K562 (cell line): ENCODE data around the gene NDUFV2. TPM values are rescaled to one million over a fixed set of nuclear protein-coding genes. Genes with fewer than 3 reads are reported as not detected.

ENCODE experiments used
- BRF1 ChIP-seq: IDR thresholded peaks from 3 replicates; pipeline ENCODE4 v1.6.1; 2011; ENCODE audit warnings: borderline replicate concordance, mild to moderate bottlenecking; ENCODE audit not compliant: insufficient read length; ENCODE audit errors: extremely low read depth
- CCAR2 ChIP-seq: fragments of 200-400 bp; formaldehyde crosslinking; IDR thresholded peaks from 2 replicates; pipeline ENCODE4 v1.6.1; 2017; ENCODE audit warnings: mild to moderate bottlenecking, low read depth, low read length
- EP300 ChIP-seq: IDR thresholded peaks from 2 replicates; pipeline ENCODE4 v1.6.1; 2012; ENCODE audit warnings: low read length, improper control_type of control experiment
- ERF ChIP-seq: fragments of 450-650 bp; formaldehyde crosslinking; IDR thresholded peaks from 2 replicates; pipeline ENCODE4 v1.4.0; 2020; ENCODE audit warnings: mild to moderate bottlenecking, mixed read lengths
- HNRNPK ChIP-seq: fragments of 200-400 bp; formaldehyde crosslinking; IDR thresholded peaks from one replicate; pipeline ENCODE4 v1.6.1; 2018; ENCODE audit warnings: mild to moderate bottlenecking, low read depth, low read length; ENCODE audit not compliant: poor library complexity, severe bottlenecking
- JUND ChIP-seq, 2 experiments: IDR thresholded peaks; 2 replicates in 1 of 2; 3 replicates in 1 of 2; pipeline ENCODE4 v1.6.1; 2011; ENCODE audit warnings: borderline replicate concordance in 2 of 2, low read depth in 2 of 2, low read length in 2 of 2, improper control_type of control experiment in 1 of 2, missing biosample characterization in 1 of 2, missing genetic modification characterization in 1 of 2, missing genetic modification reagents in 1 of 2
- KDM4B ChIP-seq, 2 experiments: fragments of 450-650 bp in 1 of 2; sonication (generic) in 1 of 2; IDR thresholded peaks; 2 replicates each; pipeline ENCODE4 v1.6.1; 2016 to 2017; ENCODE audit warnings: borderline replicate concordance in 2 of 2, antibody characterized with exemption in 1 of 2, low read depth in 1 of 2, mild to moderate bottlenecking in 1 of 2
- MBD2 ChIP-seq: sonication (generic); IDR thresholded peaks from 2 replicates; pipeline ENCODE4 v1.6.1; 2016; ENCODE audit warnings: low read depth, borderline replicate concordance
- MXI1 ChIP-seq: IDR thresholded peaks from 2 replicates; pipeline ENCODE4 v1.6.1; 2011; ENCODE audit warnings: low read depth, mild to moderate bottlenecking, improper control_type of control experiment, low read length
- PYGO2 ChIP-seq: fragments of 450-650 bp; IDR thresholded peaks from 2 replicates; pipeline ENCODE4 v1.6.1; 2016; ENCODE audit warnings: mild to moderate bottlenecking, missing genetic modification characterization, moderate library complexity, missing compliant biosample characterization
- RBM14 ChIP-seq: fragments of 200-400 bp; formaldehyde crosslinking; IDR thresholded peaks from 2 replicates; pipeline ENCODE4 v1.6.1; 2018; ENCODE audit warnings: low read depth, mild to moderate bottlenecking, low read length, moderate library complexity, borderline replicate concordance; ENCODE audit not compliant: insufficient read depth
- TFAP4 ChIP-seq: sonication (generic); formaldehyde crosslinking; IDR thresholded peaks from 2 replicates; pipeline ENCODE4 v1.8.0; 2022; ENCODE audit warnings: missing genetic modification reagents, mild to moderate bottlenecking, moderate library complexity, borderline replicate concordance
- ZBTB9 ChIP-seq: fragments of 450-650 bp; formaldehyde crosslinking; IDR thresholded peaks from 2 replicates; pipeline ENCODE4 v1.4.0; 2020; ENCODE audit warnings: mild to moderate bottlenecking, moderate library complexity
- ZNF146 ChIP-seq: IDR thresholded peaks from one replicate; pipeline ENCODE4 v1.6.1; 2018; ENCODE audit warnings: missing compliant biosample characterization; ENCODE audit not compliant: unreplicated experiment
- ZNF280B ChIP-seq: fragments of 250-450 bp; sonication (Bioruptor Pico); IDR thresholded peaks from 2 replicates; pipeline ENCODE4 v1.5.1; 2021; ENCODE audit warnings: mild to moderate bottlenecking
- ZNF311 ChIP-seq: fragments of 250-450 bp; sonication (Bioruptor Pico); IDR thresholded peaks from 2 replicates; pipeline ENCODE4 v1.4.0; 2020; ENCODE audit warnings: mild to moderate bottlenecking, moderate library complexity
- ZNF316 ChIP-seq: fragments of 450-650 bp; IDR thresholded peaks from 2 replicates; pipeline ENCODE4 v1.6.1; 2016
- ZNF75A ChIP-seq: fragments of 450-650 bp; formaldehyde crosslinking; IDR thresholded peaks from 2 replicates; pipeline ENCODE4 v1.4.0; 2020; ENCODE audit warnings: mild to moderate bottlenecking
- ZNF785 ChIP-seq: fragments of 250-450 bp; sonication (Bioruptor Pico); IDR thresholded peaks from 2 replicates; pipeline ENCODE4 v1.4.0; 2020; ENCODE audit warnings: mild to moderate bottlenecking
- ZZZ3 ChIP-seq: fragments of 450-650 bp; IDR thresholded peaks from 2 replicates; pipeline ENCODE4 v1.6.1; 2016; ENCODE audit warnings: antibody characterized with exemption, mild to moderate bottlenecking, moderate library complexity
- polyA plus RNA-seq, 8 experiments: library from polyadenylated mRNA; depleted of rRNA in 4 of 8; stranded (reverse) in 5 of 8; unstranded in 3 of 8; fragments of >200 nt; fragmentation: Nextera tagmentation in 2 of 8; fragmentation: Illumina TruSeq in 1 of 8; extraction: Ambion mirVana in 2 of 8; extraction: Trizol in 1 of 8; gene quantifications; 2 replicates each; pipeline versions ENCODE4 v1.2.1 to v1.2.3, GENCODE V29; 2011 to 2014; ENCODE audit warnings: inconsistent platforms in 1 of 8, missing spikeins in 1 of 8
- total RNA-seq, 7 experiments: library from RNA; depleted of rRNA in 6 of 7; stranded (reverse); fragments of >200 nt in 6 of 7; fragmentation: Illumina TruSeq in 2 of 7; extraction: Trizol in 2 of 7; gene quantifications; 2 replicates each; pipeline versions ENCODE4 v1.2.1 to v1.2.3, GENCODE V29; 2011 to 2021; ENCODE audit warnings: low replicate concordance in 1 of 7

Gene NDUFV2
- total and polyA plus RNA-seq, 9 of the 15 experiments (the other 6 are each of a cell fraction or from before 2014, with no cell fraction given) = 213 to 550 (median 384) TPM

- no peak for TF ChIP-seq ZNF75A (CRISPR knock-in tag)
- 0 out of 2 replicates have a peak, but pooled peaks have one; percentile 31 for TF ChIP-seq MXI1
- no peak for TF ChIP-seq ZNF311
- no peak for TF ChIP-seq ZNF316
- peak; percentile 84 for TF ChIP-seq TFAP4 (CRISPR knock-in tag)
- TF ChIP-seq MBD2 = 0 out of 2 replicates have a peak, but pooled peaks have one; percentile 35
- TF ChIP-seq ZZZ3 = peak; percentile 67; the same call in 1 of the 2 replicates
- TF ChIP-seq BRF1 = no peak
- TF ChIP-seq ZBTB9 (CRISPR knock-in tag) = 0 out of 2 replicates have a peak, but pooled peaks have one; percentile 47
- peak; percentile 68 for TF ChIP-seq HNRNPK
- TF ChIP-seq EP300 = no peak
- no peak for TF ChIP-seq CCAR2
- TF ChIP-seq ZNF146 (CRISPR knock-in tag) = no peak
- 0 out of 4 replicates have a peak, but pooled peaks of 1 of the 2 experiments have one; percentile 68 for TF ChIP-seq KDM4B (IDR thresholded peaks at IDR 0.05; ENCODE audit: borderline replicate concordance in 2 of 2, low read depth in 1 of 2)
- TF ChIP-seq JUND (IDR thresholded peaks at IDR 0.05; ENCODE audit: borderline replicate concordance, low read depth, low read length) = peak; percentile 35; the same call in 1 of the 2 replicates
- TF ChIP-seq JUND (tag; IDR thresholded peaks at IDR 0.05; ENCODE audit: borderline replicate concordance, low read depth, low read length) = no peak; the same call in 2 of the 3 replicates
- no peak for TF ChIP-seq RBM14
- TF ChIP-seq ZNF785 (CRISPR knock-in tag) = no peak; the same call in 1 of the 2 replicates
- TF ChIP-seq PYGO2 (tag) = no peak
- TF ChIP-seq ZNF280B (CRISPR knock-in tag) = no peak
- peak; percentile 77 for TF ChIP-seq ERF (CRISPR knock-in tag)
Observed at GRCh38 chr18:9102508-9103375, at the start of gene NDUFV2 (continued).
